ENCODE measurements around the gene SORBS2.

DNA sequence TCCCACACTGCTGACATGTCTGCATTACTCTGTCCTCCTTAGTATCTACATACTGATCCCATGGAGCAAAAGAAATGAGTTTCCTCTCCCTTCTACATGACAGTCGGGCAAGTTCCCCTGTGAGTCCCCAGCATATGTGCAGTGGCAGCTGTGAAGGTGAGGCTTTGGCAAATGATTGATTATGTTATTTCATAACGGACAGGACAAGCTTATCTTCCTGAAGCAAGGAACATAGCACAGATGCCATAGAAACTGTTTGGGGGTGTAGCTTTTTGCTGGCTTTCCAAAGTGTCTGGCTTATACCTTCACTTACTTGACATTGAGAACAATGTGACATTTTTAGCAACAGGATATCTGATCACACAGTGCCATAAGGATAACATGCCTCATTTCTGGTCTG lies 139.8 kb downstream of the SORBS2 start:
- no peak for TF ChIP-seq POLR2A (IDR thresholded peaks at IDR 0.05; ENCODE audit: low read length)
- no peak for TF ChIP-seq GATA1 (IDR thresholded peaks at IDR 0.05; ENCODE audit: low read depth, low read length)

Data from erythroblast (primary cell).